Measurements from ENCODE around the gene NNAT.
A peak's percentile ranks its signal among the peaks of the same experiment; 100 is the strongest.

The NNAT gene

GRCh38 chr20:37566590-37567330 is 45.7 kb downstream of the NNAT start:
- H3K9ac ChIP-seq (ENCODE audit: low read depth, low read length, poor library complexity): no peak overlapping the region
- H2BK12ac ChIP-seq (ENCODE audit: low read length): no peak overlapping the region
- no peak overlapping the region for H2BK120ac ChIP-seq (ENCODE audit: low read depth, low read length)
- H3K27ac ChIP-seq (replicated peaks; ENCODE audit: low read length): no peak overlapping the region
- peak overlapping the region; percentile 60 for H3K18ac ChIP-seq (ENCODE audit: low read length)
- no peak overlapping the region for H3K4me2 ChIP-seq (ENCODE audit: insufficient read depth, low read length, poor library complexity, severe bottlenecking)
- H3K36me3 ChIP-seq (replicated peaks in 1 of 2; ENCODE audit: control insufficient read depth in 2 of 2, insufficient read depth in 2 of 2, low read length in 2 of 2): no peaks in the 10 kb centered on the region
- no peak overlapping the region for H3K4ac ChIP-seq (ENCODE audit: low read length)
- H4K91ac ChIP-seq (ENCODE audit: low read depth, low read length, poor library complexity): no peak overlapping the region
- H3K23ac ChIP-seq (ENCODE audit: low read depth, low read length, poor library complexity): no peak overlapping the region
- H3K27me3 ChIP-seq (ENCODE audit: control insufficient read depth in 3 of 3, insufficient read depth in 3 of 3, low read depth in 1 of 3, low read length in 3 of 3): peaks cover 0 to 32% (median 0%) of the 10 kb centered on the region in 3 experiments
- peak overlapping the region; percentile 19 for H4K8ac ChIP-seq (ENCODE audit: low read depth, low read length)
- no peak overlapping the region for H2BK5ac ChIP-seq (ENCODE audit: low read length)
- H2BK15ac ChIP-seq (ENCODE audit: low read length): peak overlapping the region; percentile 62
- DNase-seq (ENCODE audit: low spot score): no peak
- H3K9me3 ChIP-seq (replicated peaks in 1 of 2; ENCODE audit: control insufficient read depth in 2 of 2, insufficient read depth in 1 of 2, low read depth in 1 of 2, low read length in 2 of 2): no peaks in the 10 kb centered on the region
- peak overlapping the region; percentile 36 for H2AK5ac ChIP-seq (ENCODE audit: low read depth, low read length)
- peak overlapping the region; percentile 33 for H2AFZ ChIP-seq (ENCODE audit: low read length)
- no peak overlapping the region for H3K4me3 ChIP-seq (ENCODE audit: low read length in 2 of 2)
- H3K4me1 ChIP-seq (ENCODE audit: control insufficient read depth in 2 of 2, insufficient read depth in 1 of 2, low read depth in 1 of 2, low read length in 2 of 2): peaks cover 17 to 21% of the 10 kb centered on the region in 2 donors
- no peaks in the 10 kb centered on the region for H3K79me1 ChIP-seq (ENCODE audit: low read depth, low read length)
- no CpG with 5 or more reads among the region's 5 CpGs for WGBS, 2 donors (ENCODE audit: extremely low coverage in 2 of 2, insufficient read length in 2 of 2, insufficient replicate concordance in 1 of 2)
- H3K14ac ChIP-seq (ENCODE audit: low read length): no peak overlapping the region

- no peak overlapping the region for H3K23ac ChIP-seq (ENCODE audit: low read depth, low read length, poor library complexity)
- no peak overlapping the region for H4K8ac ChIP-seq (ENCODE audit: low read depth, low read length)
- H3K9ac ChIP-seq (ENCODE audit: low read depth, low read length, poor library complexity): no peak overlapping the region
- no peak for DNase-seq (ENCODE audit: low spot score)
- H3K4me1 ChIP-seq (ENCODE audit: control insufficient read depth in 2 of 2, insufficient read depth in 1 of 2, low read depth in 1 of 2, low read length in 2 of 2): peaks cover 17 to 21% of the 10 kb centered on the region in 2 donors
- no peak overlapping the region for H3K4me3 ChIP-seq (ENCODE audit: low read length in 2 of 2)
- no peak overlapping the region for H3K18ac ChIP-seq (ENCODE audit: low read length)
- no peak overlapping the region for H3K27ac ChIP-seq (replicated peaks; ENCODE audit: low read length)
- H2BK12ac ChIP-seq (ENCODE audit: low read length): no peak overlapping the region
- H3K79me1 ChIP-seq (ENCODE audit: low read depth, low read length): no peaks in the 10 kb centered on the region
- H3K9me3 ChIP-seq (replicated peaks in 1 of 2; ENCODE audit: control insufficient read depth in 2 of 2, insufficient read depth in 1 of 2, low read depth in 1 of 2, low read length in 2 of 2): no peaks in the 10 kb centered on the region
- no peak overlapping the region for H4K91ac ChIP-seq (ENCODE audit: low read depth, low read length, poor library complexity)
- H2AK5ac ChIP-seq (ENCODE audit: low read depth, low read length): no peak overlapping the region
- no peak overlapping the region for H3K4ac ChIP-seq (ENCODE audit: low read length)
- H2BK15ac ChIP-seq (ENCODE audit: low read length): no peak overlapping the region
- H2BK120ac ChIP-seq (ENCODE audit: low read depth, low read length): no peak overlapping the region
- no peaks in the 10 kb centered on the region for H3K36me3 ChIP-seq (replicated peaks in 1 of 2; ENCODE audit: control insufficient read depth in 2 of 2, insufficient read depth in 2 of 2, low read length in 2 of 2)
- H2BK5ac ChIP-seq (ENCODE audit: low read length): no peak overlapping the region
- H3K27me3 ChIP-seq (ENCODE audit: control insufficient read depth in 3 of 3, insufficient read depth in 3 of 3, low read depth in 1 of 3, low read length in 3 of 3): peaks cover 0 to 32% (median 0%) of the 10 kb centered on the region in 3 experiments
- H2AFZ ChIP-seq (ENCODE audit: low read length): peak overlapping the region; percentile 33
- no CpG with 5 or more reads among the region's 7 CpGs for WGBS, 2 donors (ENCODE audit: extremely low coverage in 2 of 2, insufficient read length in 2 of 2, insufficient replicate concordance in 1 of 2)
- no peak overlapping the region for H3K4me2 ChIP-seq (ENCODE audit: insufficient read depth, low read length, poor library complexity, severe bottlenecking)
- H3K14ac ChIP-seq (ENCODE audit: low read length): no peak overlapping the region
Observed at GRCh38 chr20:37567331-37567665, 46.2 kb downstream of the NNAT start.

- H3K4me3 ChIP-seq (ENCODE audit: low read length in 2 of 2): no peak overlapping the region
- no peak overlapping the region for H2AK5ac ChIP-seq (ENCODE audit: low read depth, low read length)
- peaks cover 17 to 21% of the 10 kb centered on the region in 2 donors for H3K4me1 ChIP-seq (ENCODE audit: control insufficient read depth in 2 of 2, insufficient read depth in 1 of 2, low read depth in 1 of 2, low read length in 2 of 2)
- peaks cover 0 to 32% (median 0%) of the 10 kb centered on the region in 3 experiments for H3K27me3 ChIP-seq (ENCODE audit: control insufficient read depth in 3 of 3, insufficient read depth in 3 of 3, low read depth in 1 of 3, low read length in 3 of 3)
- H2BK12ac ChIP-seq (ENCODE audit: low read length): no peak overlapping the region
- H2BK5ac ChIP-seq (ENCODE audit: low read length): no peak overlapping the region
- no peak overlapping the region for H2BK15ac ChIP-seq (ENCODE audit: low read length)
- no peak overlapping the region for H3K9ac ChIP-seq (ENCODE audit: low read depth, low read length, poor library complexity)
- no peak overlapping the region for H3K23ac ChIP-seq (ENCODE audit: low read depth, low read length, poor library complexity)
- no peak overlapping the region for H3K4ac ChIP-seq (ENCODE audit: low read length)
- H4K91ac ChIP-seq (ENCODE audit: low read depth, low read length, poor library complexity): no peak overlapping the region
- H4K8ac ChIP-seq (ENCODE audit: low read depth, low read length): no peak overlapping the region
- H3K36me3 ChIP-seq (replicated peaks in 1 of 2; ENCODE audit: control insufficient read depth in 2 of 2, insufficient read depth in 2 of 2, low read length in 2 of 2): no peaks in the 10 kb centered on the region
- H3K14ac ChIP-seq (ENCODE audit: low read length): no peak overlapping the region
- H3K27ac ChIP-seq (replicated peaks; ENCODE audit: low read length): no peak overlapping the region
- H3K18ac ChIP-seq (ENCODE audit: low read length): no peak overlapping the region
- H3K4me2 ChIP-seq (ENCODE audit: insufficient read depth, low read length, poor library complexity, severe bottlenecking): no peak overlapping the region
- H3K9me3 ChIP-seq (replicated peaks in 1 of 2; ENCODE audit: control insufficient read depth in 2 of 2, insufficient read depth in 1 of 2, low read depth in 1 of 2, low read length in 2 of 2): no peaks in the 10 kb centered on the region
- H2BK120ac ChIP-seq (ENCODE audit: low read depth, low read length): no peak overlapping the region
- no peaks in the 10 kb centered on the region for H3K79me1 ChIP-seq (ENCODE audit: low read depth, low read length)
- DNase-seq (ENCODE audit: low spot score): no peak
- H2AFZ ChIP-seq (ENCODE audit: low read length): peak overlapping the region; percentile 51
- no CpG with 5 or more reads among the region's 13 CpGs for WGBS, 2 donors (ENCODE audit: extremely low coverage in 2 of 2, insufficient read length in 2 of 2, insufficient replicate concordance in 1 of 2)
Observed at GRCh38 chr20:37567671-37568588, 46.9 kb downstream of the NNAT start.

- Histone ChIP-seq H2BK5ac (ENCODE audit: low read length) (no peak overlapping the region), H3K79me1 (ENCODE audit: low read depth, low read length) (peaks cover 3% of the 10 kb centered on the region), H4K91ac (ENCODE audit: low read depth, low read length, poor library complexity) (no peak overlapping the region), H3K14ac (ENCODE audit: low read length) (no peak overlapping the region), H3K4me2 (ENCODE audit: insufficient read depth, low read length, poor library complexity, severe bottlenecking) (no peak overlapping the region), H2BK12ac (ENCODE audit: low read length) (no peak overlapping the region), H3K18ac (ENCODE audit: low read length) (no peak overlapping the region), H3K9me3 (replicated peaks in 1 of 2; ENCODE audit: control insufficient read depth in 2 of 2, insufficient read depth in 1 of 2, low read depth in 1 of 2, low read length in 2 of 2) (peaks cover 0 to 3% of the 10 kb centered on the region in 2 donors), H3K4ac (ENCODE audit: low read length) (no peak overlapping the region), H3K9ac (ENCODE audit: low read depth, low read length, poor library complexity) (no peak overlapping the region), H3K36me3 (replicated peaks in 1 of 2; ENCODE audit: control insufficient read depth in 2 of 2, insufficient read depth in 2 of 2, low read length in 2 of 2) (no peaks in the 10 kb centered on the region), H3K27me3 (ENCODE audit: control insufficient read depth in 3 of 3, insufficient read depth in 3 of 3, low read depth in 1 of 3, low read length in 3 of 3) (peaks cover 0 to 16% (median 0%) of the 10 kb centered on the region in 3 experiments), H2AFZ (ENCODE audit: low read length) (no peak overlapping the region), H2BK120ac (ENCODE audit: low read depth, low read length) (no peak overlapping the region), H2AK5ac (ENCODE audit: low read depth, low read length) (no peak overlapping the region), H3K27ac (replicated peaks; ENCODE audit: low read length) (no peak overlapping the region), H3K23ac (ENCODE audit: low read depth, low read length, poor library complexity) (no peak overlapping the region), H3K4me3 (ENCODE audit: low read length in 2 of 2) (no peak overlapping the region), H2BK15ac (ENCODE audit: low read length) (no peak overlapping the region), H3K4me1 (ENCODE audit: control insufficient read depth in 2 of 2, insufficient read depth in 1 of 2, low read depth in 1 of 2, low read length in 2 of 2) (peaks cover 12 to 16% of the 10 kb centered on the region in 2 donors), H4K8ac (ENCODE audit: low read depth, low read length) (no peak overlapping the region)
- DNase-seq (ENCODE audit: low spot score): no peak
- WGBS, 2 donors (ENCODE audit: extremely low coverage in 2 of 2, insufficient read length in 2 of 2, insufficient replicate concordance in 1 of 2): no CpG with 5 or more reads among the region's 1 CpG
Observed at GRCh38 chr20:37570419-37570818, 49.4 kb downstream of the NNAT start.

Data from neuronal stem cell (in vitro differentiated cells).